AG10803 (cell line): ENCODE data around the gene OR51B2.
"Not testable (repeated sequence)": the region's sequence is repeated elsewhere in the genome, so short reads cannot be mapped to it uniquely, and the experiment has no call there.

Experiments used
- DNase-seq: peaks from one replicate; pipeline ENCODE4 v3.0.0; 2010; ENCODE audit warnings: low read depth
- H3K4me3 ChIP-seq: 2 replicates; pipeline ENCODE4 v1.5.1; 2011; ENCODE audit warnings: mild to moderate bottlenecking, low read length, control low read depth
- CTCF ChIP-seq: conservative IDR thresholded peaks from 2 replicates; pipeline ENCODE4 v1.5.1; 2011; ENCODE audit warnings: mild to moderate bottlenecking, low read length, control low read depth, inconsistent platforms

Gene OR51B2

GRCh38 chr11:5307256-5308019, 16.7 kb downstream of the OR51B2 start:
- no peak for DNase-seq
- H3K4me3 ChIP-seq = no peak overlapping the region
- TF ChIP-seq CTCF = no peak

DNA sequence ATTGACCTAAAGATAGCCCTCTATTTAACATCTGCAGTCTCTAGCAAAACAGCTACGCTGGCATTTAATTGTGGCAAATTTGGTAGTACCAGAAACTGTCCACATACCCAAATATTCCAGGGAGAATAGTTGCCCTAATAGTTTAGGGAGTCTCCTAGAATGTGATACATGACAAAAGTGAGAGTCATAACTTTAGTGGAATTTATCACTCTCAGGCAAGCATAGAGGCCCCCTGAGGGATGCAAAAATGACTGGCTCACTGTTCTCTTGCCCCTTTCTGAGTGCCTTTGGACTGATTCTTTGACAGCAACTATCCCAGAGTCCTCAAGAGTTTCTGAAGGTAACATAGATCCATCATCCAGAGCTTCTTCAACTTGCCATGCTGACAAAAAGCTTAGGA, 20.1 kb downstream of the OR51B2 start:
- DNase-seq = peak; percentile 18
- H3K4me3 ChIP-seq = no peak overlapping the region
- TF ChIP-seq CTCF = no peak

DNA sequence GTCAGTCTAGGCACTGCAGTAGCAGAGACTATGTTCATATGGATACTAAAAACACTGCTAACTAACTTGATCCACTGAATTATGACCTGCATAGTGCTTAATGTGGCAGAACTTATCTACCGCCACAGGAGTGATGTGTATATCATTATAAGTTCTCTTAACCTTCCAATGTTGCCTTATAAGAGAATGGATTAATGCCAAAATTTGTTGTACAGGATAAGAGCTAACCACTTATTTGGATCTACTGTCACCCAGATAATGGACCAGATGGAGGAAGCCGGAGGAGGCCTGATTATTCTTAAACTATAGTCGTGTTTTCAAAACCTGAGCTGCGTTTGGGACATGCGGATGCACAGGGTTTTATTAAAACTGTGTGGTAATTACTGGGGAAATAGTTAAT, 20.5 kb downstream of the OR51B2 start:
- no peak for TF ChIP-seq CTCF
- no peak for DNase-seq
- H3K4me3 ChIP-seq = no peak overlapping the region

- H3K4me3 ChIP-seq = no peak within 1 kb of the TSS
- DNase-seq = no peak
- TF ChIP-seq CTCF = no peak
Observed at GRCh38 chr11:5301846-5302245, 22.3 kb downstream of the OR51B2 start, which contains the start of gene OR51B4. TSS of gene OR51B4 (minus strand) at chr11:5301946. CDS start at chr11:5301946, 0 bp downstream.

- no peak for DNase-seq
- H3K4me3 ChIP-seq = no peak overlapping the region
- no peak for TF ChIP-seq CTCF
Observed at GRCh38 chr11:5300251-5300650, 23.8 kb downstream of the OR51B2 start.

DNA sequence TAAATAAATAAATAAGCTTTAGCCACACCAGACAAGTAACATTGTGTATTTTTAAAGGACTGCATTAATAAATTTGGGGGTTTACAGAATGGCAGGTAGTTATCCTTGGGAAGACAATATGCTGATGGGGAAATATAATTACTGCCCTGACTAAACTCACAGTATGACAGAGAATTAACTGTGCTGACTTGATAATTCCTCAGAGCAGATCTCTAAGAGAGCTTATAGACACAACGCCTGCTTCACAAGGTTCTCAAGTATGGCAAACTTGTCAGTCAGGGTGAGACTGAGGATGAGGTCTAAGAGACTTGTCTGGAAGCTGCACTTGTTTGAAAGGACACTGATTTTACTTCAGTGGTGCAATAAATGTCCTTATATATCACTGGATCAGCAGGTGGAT, 25.6 kb downstream of the OR51B2 start:
- no peak for DNase-seq
- TF ChIP-seq CTCF = no peak

GRCh38 chr11:5297721-5298323, 26.3 kb downstream of the OR51B2 start:
- H3K4me3 ChIP-seq = no peak overlapping the region
- no peak for TF ChIP-seq CTCF
- DNase-seq = no peak

More for the DNA sequence above, 25.6 kb downstream of the OR51B2 start:
- no peak overlapping the region for H3K4me3 ChIP-seq

GRCh38 chr11:5294342-5294995, 29.6 kb downstream of the OR51B2 start:
- not testable (repeated sequence) for H3K4me3 ChIP-seq, DNase-seq
